Right atrium auricular region (tissue), 2 donors: ENCODE data around the gene EVA1A. TPM values are rescaled to one million over a fixed set of nuclear protein-coding genes. Genes with fewer than 3 reads are reported as not detected.

Experiments used
- DNase-seq: peaks from one replicate; pipeline ENCODE4 v3.0.0-alpha.2; 2019; ENCODE audit warnings: low spot score
- H3K27ac ChIP-seq, 2 donors: fragments of 200-600 bp; sonication (generic); 1 replicate in 1 of 2; 2 replicates in 1 of 2; pipeline ENCODE4 v1.5.1; 2016 to 2019
- H3K27me3 ChIP-seq, 2 donors: fragments of 200-600 bp; sonication (generic); one replicate each; pipeline versions ENCODE4 v1.5.1 to v1.6.0; 2017 to 2019
- H3K36me3 ChIP-seq: fragments of 200-600 bp; sonication (generic); one replicate; pipeline ENCODE4 v1.5.1; 2016
- H3K4me1 ChIP-seq, 2 donors: fragments of 200-600 bp; sonication (generic); one replicate each; pipeline versions ENCODE4 v1.5.1 to v1.6.0; 2017 to 2019
- H3K4me3 ChIP-seq, 2 donors: fragments of 200-600 bp; sonication (generic); 1 replicate in 1 of 2; 2 replicates in 1 of 2; pipeline ENCODE4 v1.5.1; 2017 to 2019; ENCODE audit warnings: mild to moderate bottlenecking in 1 of 2, moderate library complexity in 1 of 2
- H3K9me3 ChIP-seq, 2 donors: fragments of 200-600 bp; sonication (generic); one replicate each; pipeline ENCODE4 v1.5.1; 2019
- total RNA-seq, 2 donors: library from RNA; depleted of rRNA; stranded (reverse); fragments of >200 nt; gene quantifications; one replicate each; pipeline ENCODE4 v1.1.0, GENCODE V29; 2016
- TF ChIP-seq, protein P1 (sequence below), 2 donors: fragments of 200-600 bp; sonication (generic); IDR thresholded peaks; one replicate each; pipeline ENCODE4 v1.5.1; 2019; ENCODE audit warnings: antibody characterized with exemption in 2 of 2

The EVA1A gene
- total RNA-seq, 2 donors from 2014 or later: 0.47 to 1.2 TPM

DNA sequence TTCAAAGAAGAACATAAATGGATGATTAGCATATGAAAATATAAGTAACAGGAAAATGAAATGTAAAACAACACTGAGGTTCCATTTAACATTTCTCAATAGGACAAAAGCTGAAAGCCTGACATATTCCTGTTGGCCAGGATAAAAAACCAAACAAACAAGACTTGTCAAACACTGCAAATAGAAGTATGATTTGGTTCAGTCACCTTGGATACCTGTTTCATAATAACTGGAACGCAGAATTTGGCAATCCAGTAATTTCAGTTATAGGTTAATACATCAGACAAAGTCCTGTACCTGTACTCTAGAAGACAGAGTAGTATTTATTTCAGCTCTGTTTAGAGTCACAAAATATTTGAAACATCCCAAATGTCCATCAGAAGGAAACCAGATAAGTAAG, 16.5 kb upstream of the EVA1A start:
- Histone ChIP-seq H3K36me3 (no peaks in the 10 kb centered on the region), H3K4me1 (no peaks in the 10 kb centered on the region), H3K9me3 (peaks cover 0 to 3% of the 10 kb centered on the region in 2 donors), H3K27me3 (no peaks in the 10 kb centered on the region), H3K4me3 (no peak overlapping the region), H3K27ac (no peak overlapping the region)
- no peak for DNase-seq
- TF ChIP-seq, protein P1, sequence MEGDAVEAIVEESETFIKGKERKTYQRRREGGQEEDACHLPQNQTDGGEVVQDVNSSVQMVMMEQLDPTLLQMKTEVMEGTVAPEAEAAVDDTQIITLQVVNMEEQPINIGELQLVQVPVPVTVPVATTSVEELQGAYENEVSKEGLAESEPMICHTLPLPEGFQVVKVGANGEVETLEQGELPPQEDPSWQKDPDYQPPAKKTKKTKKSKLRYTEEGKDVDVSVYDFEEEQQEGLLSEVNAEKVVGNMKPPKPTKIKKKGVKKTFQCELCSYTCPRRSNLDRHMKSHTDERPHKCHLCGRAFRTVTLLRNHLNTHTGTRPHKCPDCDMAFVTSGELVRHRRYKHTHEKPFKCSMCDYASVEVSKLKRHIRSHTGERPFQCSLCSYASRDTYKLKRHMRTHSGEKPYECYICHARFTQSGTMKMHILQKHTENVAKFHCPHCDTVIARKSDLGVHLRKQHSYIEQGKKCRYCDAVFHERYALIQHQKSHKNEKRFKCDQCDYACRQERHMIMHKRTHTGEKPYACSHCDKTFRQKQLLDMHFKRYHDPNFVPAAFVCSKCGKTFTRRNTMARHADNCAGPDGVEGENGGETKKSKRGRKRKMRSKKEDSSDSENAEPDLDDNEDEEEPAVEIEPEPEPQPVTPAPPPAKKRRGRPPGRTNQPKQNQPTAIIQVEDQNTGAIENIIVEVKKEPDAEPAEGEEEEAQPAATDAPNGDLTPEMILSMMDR (IDR thresholded peaks at IDR 0.05): no peak

DNA sequence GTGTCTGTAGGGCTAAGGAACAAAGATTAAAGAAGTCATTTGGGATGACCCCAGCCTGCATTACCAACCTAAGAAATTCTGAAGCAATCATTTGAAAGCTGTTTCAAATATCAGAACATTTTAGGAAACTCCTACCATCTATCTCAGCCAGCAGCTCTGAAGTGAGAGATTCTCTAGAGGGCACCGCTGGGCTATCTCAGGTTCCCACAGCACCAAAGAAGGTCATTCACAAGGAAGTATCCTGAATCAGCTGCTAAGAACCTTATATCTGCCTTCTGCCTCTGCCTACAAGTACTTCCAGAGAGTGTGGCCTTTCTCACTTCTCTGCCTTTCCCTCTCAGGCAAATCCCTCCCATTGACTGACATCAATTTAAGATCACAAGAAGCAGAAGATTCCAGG, 13.4 kb upstream of the EVA1A start:
- TF ChIP-seq, protein P1 (IDR thresholded peaks at IDR 0.05): no peak
- Histone ChIP-seq H3K4me3 (no peak overlapping the region), H3K27me3 (no peaks in the 10 kb centered on the region), H3K9me3 (no peaks in the 10 kb centered on the region), H3K4me1 (no peaks in the 10 kb centered on the region), H3K36me3 (no peaks in the 10 kb centered on the region), H3K27ac (no peak overlapping the region)
- DNase-seq: no peak

DNA sequence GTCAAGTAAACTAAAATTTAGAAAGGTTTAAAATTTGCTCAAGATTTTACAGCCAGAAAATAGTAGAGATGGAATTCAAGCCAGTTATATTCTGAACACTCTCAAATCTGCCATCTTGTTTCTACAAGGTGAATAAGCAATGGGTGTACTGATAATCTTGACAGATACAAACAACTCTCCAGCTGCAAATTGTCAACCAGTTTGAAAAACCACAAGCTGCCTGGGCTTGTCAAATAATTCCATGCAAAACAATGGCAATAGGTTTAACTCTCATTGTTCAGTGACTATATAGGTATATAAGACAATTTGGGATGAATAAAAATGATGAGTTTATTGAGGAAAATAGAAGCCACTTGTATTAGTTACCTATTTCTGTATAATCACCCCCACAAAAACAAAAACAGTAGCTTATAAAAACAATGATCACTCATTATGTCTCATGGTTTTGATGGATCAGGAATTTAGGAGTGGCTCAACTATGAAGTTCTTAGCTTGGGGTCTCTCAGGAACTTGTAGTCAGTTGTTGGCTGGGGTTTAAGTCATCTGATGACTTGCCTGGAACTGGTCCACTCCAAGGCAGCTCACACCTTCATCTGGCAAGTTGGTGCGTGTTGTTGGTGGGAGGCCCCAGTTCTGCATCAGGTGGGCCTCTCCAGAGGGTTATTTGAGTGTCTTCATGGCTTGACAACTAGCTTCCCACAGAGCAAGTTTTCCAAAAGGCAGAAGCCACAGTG, 12.6 kb upstream of the EVA1A start:
- Histone ChIP-seq H3K36me3 (no peaks in the 10 kb centered on the region), H3K27ac (no peak overlapping the region), H3K4me1 (no peaks in the 10 kb centered on the region), H3K27me3 (no peaks in the 10 kb centered on the region), H3K9me3 (no peaks in the 10 kb centered on the region), H3K4me3 (no peak overlapping the region)
- DNase-seq: no peak
- TF ChIP-seq, protein P1 (IDR thresholded peaks at IDR 0.05): no peak

DNA sequence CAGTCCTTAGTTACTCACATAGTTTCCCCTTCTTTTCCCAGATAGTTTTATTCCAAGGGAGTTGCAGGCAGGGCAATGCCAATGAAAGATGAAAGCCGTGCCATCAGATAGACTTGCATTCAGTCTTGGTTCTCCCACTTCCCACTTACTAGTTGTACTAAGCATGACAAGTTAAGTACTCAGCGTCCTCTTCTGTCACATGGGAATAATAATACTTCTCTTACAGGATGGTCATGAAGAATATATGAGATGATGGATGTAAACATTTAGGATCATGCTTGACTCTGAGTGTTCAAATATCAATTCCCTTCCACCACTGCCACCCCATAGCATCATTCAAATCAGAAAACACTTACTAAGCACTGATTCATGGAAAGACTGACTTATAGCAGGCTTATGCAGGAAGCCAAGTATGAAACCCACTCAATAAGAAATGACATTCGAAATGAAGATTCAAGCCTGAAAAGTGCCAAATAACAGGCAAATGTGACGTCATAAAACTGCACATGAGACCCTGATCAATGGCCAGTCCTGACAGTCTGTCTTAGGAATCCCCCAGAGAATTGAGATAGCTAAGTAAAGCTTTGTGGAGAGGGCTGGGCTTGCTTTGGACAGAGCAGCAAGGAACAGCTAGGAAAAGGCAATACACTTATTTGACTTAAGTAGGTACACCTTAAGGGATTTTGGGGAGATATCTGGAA, 11.1 kb upstream of the EVA1A start:
- Histone ChIP-seq H3K27ac (no peak overlapping the region), H3K4me1 (no peaks in the 10 kb centered on the region), H3K27me3 (no peaks in the 10 kb centered on the region), H3K36me3 (no peaks in the 10 kb centered on the region), H3K4me3 (no peak overlapping the region), H3K9me3 (no peaks in the 10 kb centered on the region)
- TF ChIP-seq, protein P1 (IDR thresholded peaks at IDR 0.05): no peak
- no peak for DNase-seq

DNA sequence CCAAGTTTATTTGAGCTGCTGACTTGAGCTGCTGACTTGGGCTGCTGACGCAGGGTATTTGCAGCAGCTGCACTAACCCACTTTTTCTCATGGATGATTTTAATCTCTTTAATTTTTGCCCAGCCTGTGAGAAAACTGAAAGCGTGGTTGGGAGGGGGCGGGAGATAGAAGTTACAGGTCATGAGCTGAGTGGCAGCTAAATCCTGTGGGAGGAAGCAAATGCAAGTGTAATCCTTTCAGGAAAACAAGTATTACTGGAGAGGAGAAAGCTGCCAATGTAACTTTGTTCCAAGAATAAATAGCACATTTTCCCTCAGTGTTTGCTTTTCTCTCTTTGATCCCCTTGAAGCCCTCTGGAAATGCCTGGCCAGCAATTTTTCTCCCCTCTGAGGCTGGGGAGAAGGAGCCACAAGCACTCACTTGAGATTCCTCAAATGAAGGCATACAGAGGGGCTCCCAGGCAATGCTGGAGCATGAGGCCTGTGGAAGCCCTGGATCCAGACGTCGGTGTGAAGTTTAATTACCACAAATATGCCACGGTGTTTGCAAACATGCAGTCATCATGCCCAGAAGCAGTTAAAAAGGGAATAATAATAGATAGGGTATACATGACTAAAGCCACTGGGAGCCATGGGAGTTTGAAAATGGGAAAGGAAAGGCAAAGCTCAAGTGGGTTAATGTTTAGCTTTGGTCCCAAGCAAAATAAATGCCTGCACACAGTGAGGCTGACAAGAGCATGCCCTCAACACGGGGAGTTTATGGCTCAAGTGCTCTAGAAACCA, 10.4 kb upstream of the EVA1A start:
- DNase-seq: no peak

More for the DNA sequence above, 10.4 kb upstream of the EVA1A start:
- no peaks in the 10 kb centered on the region for H3K4me1 ChIP-seq
- no peaks in the 10 kb centered on the region for H3K9me3 ChIP-seq
- no peaks in the 10 kb centered on the region for H3K36me3 ChIP-seq
- H3K4me3 ChIP-seq: no peak overlapping the region
- no peak overlapping the region for H3K27ac ChIP-seq
- TF ChIP-seq, protein P1 (IDR thresholded peaks at IDR 0.05): no peak
- no peaks in the 10 kb centered on the region for H3K27me3 ChIP-seq
